ENCODE results near the gene CFDP1.

The CFDP1 gene

GRCh38 chr16:75317532-75317931 is 115.8 kb downstream of the CFDP1 start:
- no peak for DNase-seq

DNA sequence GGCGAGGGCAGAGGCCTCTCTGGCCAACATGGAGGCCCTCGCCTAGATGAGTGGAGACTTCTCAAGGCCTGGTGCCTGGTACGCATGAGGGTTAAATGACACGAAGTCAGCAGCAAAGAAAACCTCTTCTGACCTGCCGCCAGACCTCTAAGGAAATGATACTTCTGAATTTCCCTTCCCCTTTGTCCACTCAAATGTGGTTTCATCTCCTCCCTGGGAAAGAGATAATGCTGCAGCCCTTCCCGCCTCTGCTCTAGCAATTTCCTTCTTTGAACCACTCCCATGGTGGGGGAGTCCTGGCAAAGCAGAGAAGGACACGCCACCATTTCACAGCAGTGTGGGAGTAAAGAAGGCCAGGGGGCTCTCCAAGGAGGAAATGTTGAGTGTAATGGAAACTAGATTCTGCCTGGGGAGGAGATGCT is 116.2 kb downstream of the CFDP1 start:
- no peak for DNase-seq

- DNase-seq = no peak
Observed at GRCh38 chr16:75315539-75316306, 117.6 kb downstream of the CFDP1 start.

DNA sequence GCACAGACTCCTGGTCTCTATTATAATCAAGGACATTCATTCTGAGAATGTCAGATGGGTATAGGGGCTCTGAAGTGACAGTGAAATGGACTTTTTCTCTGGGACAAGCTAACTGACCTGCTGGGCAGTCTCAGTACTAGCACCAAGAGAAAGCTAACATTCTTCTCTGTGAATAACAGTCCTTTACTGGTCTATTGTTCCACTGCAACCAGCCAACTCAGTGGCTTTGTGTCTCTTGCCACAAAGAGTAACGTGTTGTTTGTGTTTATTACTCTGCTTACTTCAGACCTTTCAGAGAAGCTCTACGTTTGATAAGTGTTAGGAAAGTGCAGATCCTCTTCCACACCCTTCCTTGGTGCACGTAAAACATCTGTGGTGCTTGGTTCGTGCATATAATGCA is 120.4 kb downstream of the CFDP1 start:
- no peak for DNase-seq

- DNase-seq = no peak
Observed at GRCh38 chr16:75311383-75311938, 121.8 kb downstream of the CFDP1 start.

DNA sequence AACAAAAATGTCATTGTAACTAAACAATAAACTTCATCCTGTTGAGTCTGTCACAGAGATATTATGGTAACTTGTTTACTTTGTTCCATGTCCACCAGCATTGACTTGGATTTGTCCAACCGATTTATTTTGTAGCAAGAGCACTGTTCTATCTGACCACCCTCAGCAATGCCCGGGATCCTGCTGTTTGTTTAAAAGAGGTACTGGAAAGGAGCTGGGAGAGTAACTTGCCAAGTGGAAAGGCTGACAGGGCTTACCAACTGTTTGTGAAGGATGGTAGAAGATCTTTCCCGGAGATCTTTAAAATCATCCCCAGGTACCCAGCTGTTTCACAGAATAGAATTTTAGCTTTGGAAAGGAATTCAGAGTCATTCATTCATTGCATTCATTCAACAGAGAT is 122.8 kb downstream of the CFDP1 start:
- DNase-seq = no peak

DNA sequence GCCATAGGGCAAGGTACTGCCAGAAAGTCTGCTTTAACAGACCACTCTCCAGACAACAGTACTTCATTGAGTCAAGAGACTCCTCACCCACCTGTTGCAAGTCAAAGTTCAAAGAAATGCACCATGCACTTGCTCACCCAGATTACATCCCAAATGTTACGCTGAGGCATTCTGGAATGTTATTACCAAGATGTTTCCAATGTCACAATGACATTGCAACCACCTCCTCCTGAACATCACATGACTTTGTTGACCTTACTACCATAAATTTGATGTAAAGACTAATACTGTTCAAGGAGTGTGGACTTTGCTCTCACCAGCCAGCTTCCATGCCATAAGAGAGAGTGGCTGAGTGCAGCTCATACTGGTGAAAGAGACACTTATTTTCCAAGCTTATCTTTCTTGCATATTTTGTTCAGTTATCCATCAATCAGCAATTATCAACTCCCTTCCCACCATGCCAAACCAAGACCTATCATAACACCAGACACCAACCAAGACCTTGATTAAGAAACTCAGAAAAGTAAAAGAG is 123.3 kb downstream of the CFDP1 start:
- no peak for DNase-seq

- DNase-seq = no peak
Observed at GRCh38 chr16:75309156-75309555, 124.1 kb downstream of the CFDP1 start.

- no peak for DNase-seq
Observed at GRCh38 chr16:75308011-75308410, 125.3 kb downstream of the CFDP1 start.

DNA sequence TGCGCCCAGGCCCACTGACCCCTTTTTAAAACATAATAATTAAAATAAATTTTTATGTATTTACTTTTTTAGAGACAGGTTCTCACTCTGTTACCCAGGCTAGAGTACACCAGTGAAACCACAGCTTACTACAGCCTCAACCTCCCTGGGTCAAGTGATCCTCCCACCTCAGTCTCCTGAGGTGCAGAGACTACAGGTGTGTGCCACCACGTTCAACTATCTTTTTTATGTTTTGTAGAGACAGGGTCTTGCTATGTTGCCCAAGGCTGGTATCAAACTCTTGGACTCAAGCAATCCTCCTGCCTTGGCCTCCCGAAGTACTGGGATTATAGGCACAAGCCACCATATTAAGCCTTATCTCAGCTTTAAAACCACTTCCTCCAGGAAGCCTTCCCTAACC is 125.8 kb downstream of the CFDP1 start:
- DNase-seq = no peak

DNA sequence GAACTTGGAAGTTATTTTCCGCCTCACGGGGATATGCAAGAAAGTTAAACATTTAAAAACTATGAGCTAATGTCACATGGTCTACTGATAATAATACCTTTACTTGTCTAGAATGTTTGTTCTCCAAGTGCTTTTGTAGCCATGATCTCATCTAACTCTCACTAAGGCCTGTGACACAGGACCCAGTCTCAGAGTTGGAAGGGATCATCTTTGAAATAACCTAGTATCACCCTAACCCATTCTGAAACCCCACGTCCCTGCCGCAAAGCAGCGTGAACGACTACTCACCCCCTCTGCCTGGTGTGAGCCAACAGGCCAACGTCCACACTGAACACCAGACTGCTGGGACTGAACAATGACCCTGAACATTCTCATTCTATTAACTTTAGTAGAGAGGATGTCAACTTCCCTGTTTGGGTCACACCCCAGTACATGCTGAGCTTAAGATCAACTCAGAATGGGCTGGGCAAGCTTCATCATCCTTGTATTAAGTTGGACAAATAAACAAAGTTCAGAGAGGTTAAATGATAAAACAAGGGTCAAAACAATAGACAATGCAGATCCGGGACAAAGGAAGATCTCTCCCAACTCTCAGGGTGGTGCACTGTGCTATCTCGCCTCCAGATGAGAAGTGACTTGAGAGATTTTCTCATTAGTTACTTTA is 127.1 kb downstream of the CFDP1 start:
- no peak for DNase-seq

- peak; percentile 55 to 60 for DNase-seq
Observed at GRCh38 chr16:75305364-75306098, 127.8 kb downstream of the CFDP1 start.

GRCh38 chr16:75304521-75305363 is 128.6 kb downstream of the CFDP1 start:
- peak in 1 of 2 experiments; percentile 10 for DNase-seq

DNA sequence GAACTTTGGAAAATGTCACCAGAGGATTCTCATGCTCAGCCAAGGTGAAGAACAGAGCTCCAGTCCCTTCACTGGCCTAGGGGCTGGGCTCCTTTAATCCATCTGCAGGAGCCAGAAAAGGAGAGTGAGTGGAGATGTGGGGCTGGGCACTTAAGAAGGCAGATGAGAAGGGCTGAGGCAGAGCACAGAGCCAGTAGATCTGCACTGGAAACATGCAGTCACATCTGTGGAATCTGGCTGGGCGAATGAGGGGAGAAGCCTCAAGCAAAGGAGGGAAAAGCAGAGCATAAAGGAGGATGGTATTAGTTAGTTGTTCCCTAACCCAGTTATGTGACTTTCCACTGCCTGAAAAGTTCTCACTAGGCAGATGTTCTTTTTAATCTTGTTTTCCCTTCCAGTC is 131.5 kb downstream of the CFDP1 start:
- no peak for DNase-seq

- no peak for DNase-seq
Observed at GRCh38 chr16:75298267-75298666, 135.0 kb downstream of the CFDP1 start.

DNA sequence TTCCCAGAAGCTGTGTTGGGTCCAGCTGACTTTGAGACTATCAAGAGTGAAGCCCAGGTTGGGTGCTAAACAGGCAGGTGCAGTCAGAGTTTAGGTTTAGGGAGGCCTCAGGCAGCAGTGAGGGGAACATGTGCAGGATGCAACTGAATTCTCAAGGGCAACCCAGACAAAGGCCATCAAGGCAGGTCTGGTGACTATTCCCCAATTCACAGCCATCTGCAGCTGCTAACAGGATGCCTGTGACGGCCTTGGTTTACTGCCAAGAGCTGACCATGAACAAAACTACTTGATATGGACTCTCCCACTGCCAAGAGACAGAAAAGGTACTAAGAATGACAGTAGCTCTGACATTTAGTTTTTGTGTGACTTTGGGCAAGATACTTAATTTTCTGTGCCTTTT is 136.7 kb downstream of the CFDP1 start:
- DNase-seq = no peak

DNA sequence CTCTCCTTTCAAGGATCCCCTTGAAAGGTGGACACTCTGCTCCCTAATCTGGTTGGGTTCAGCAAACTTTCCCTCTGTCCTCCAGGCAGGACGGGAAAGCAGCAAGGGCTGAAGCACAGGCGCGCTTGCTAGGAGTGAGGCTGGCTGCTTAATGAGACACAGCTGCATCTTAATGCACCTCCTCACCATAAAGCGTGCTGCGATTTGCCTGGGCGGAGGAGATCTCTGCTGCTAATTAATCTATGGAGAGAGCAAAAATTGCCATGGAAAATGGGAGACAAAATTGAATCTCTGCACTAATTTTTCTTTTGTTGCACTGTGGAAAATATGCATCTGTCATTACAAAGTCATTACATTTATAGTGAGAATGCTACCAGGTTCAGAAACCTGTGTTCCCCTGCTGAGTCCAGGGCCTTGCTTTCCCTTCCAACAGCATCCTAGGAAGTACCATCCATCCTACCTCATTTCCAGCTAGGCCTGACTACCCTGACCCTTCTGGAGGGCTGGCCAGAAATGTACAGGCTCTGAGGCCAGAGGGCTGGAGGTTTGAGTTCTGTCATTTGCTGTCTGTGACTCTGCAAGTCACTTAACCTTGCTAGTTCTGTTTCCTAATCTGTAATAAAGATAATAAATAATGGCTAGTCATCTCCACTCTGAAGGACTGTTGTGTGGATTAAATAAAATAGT is 138.4 kb downstream of the CFDP1 start:
- DNase-seq = no peak

DNA sequence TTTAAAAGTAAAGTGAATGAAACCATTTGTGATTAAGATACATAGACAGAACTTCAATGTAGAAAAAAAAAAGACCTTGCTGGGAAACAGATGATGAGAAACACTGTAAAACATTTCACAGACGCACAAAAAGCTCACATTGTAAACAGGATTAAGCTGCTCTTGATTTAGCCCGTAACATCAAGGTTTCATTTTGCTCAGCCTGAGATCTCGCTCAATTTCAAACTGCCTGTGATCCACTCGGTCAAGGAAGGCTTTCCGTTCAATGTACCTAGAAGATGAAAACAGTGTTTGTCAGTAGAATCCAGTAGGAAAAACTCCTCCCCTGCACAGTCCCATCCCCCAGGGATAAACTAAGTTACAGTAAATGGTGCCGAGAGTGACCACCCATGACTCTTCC is 139.5 kb downstream of the CFDP1 start:
- DNase-seq = no peak

DNA sequence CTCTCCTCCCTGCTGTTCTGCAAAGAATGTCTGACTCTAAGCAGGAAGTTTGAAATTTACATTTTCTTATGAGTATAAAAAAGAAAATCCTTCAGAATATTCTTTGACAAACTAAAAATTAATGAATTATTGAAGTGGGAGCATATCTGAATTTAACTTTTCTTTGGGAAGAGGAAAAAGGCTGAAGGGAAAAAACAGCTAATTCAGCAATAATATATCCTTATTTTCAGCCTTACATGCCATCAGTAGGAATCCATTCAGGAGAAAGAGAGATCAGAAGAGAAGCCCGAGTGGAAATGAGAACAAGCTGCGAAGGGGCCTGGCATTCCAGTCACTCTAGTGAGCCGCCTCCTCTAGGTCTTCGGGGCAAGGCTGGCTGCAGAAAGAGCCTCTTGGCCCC is 140.1 kb downstream of the CFDP1 start:
- DNase-seq = no peak

DNA sequence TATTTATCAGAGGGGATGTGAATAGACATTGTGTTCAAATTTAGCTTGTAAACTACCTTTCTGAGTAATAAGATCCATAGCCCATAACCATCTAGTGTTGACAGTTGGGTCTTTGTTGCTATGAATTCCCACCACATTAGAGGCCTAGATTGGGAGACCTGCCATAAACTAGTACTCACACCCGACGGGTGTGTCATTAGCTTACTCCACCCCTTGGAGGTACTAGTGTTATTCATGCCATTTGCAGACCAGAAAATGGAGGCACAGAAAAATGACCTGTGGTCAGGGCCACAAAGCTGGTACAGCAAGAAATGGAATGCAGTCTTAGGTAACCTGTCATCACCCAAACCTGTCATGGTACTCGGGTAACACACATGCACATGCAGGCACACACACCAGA is 140.6 kb downstream of the CFDP1 start:
- DNase-seq = no peak

- no peak for DNase-seq
Observed at GRCh38 chr16:75289189-75289588, 144.1 kb downstream of the CFDP1 start.
